ENCODE measurements around the gene KDM4B.

DNA sequence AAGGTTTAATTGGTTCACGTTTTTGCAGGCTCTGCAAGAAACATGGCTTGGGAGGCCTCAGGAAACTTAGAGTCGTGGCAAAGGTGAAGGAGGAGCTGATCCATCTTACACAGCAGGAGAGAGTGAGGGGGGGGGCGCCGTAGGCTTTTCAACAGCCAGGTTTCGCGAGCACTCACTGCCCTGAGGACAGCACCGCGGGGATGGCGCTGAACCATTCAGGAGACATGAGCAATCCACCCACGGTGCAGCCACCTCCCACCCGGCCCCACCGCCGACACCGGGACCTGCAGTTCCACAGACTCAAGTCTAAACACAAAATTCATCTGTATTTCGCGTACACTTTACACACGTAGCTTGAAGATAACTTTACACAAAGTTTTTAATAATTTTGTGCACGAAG is 73.6 kb downstream of the KDM4B start:
- TF ChIP-seq, protein P1, sequence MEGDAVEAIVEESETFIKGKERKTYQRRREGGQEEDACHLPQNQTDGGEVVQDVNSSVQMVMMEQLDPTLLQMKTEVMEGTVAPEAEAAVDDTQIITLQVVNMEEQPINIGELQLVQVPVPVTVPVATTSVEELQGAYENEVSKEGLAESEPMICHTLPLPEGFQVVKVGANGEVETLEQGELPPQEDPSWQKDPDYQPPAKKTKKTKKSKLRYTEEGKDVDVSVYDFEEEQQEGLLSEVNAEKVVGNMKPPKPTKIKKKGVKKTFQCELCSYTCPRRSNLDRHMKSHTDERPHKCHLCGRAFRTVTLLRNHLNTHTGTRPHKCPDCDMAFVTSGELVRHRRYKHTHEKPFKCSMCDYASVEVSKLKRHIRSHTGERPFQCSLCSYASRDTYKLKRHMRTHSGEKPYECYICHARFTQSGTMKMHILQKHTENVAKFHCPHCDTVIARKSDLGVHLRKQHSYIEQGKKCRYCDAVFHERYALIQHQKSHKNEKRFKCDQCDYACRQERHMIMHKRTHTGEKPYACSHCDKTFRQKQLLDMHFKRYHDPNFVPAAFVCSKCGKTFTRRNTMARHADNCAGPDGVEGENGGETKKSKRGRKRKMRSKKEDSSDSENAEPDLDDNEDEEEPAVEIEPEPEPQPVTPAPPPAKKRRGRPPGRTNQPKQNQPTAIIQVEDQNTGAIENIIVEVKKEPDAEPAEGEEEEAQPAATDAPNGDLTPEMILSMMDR (IDR thresholded peaks at IDR 0.05; ENCODE audit: low read depth, low read length, poor library complexity, severe bottlenecking): no peak
- no peak for TF ChIP-seq EZH2phosphoT487 (IDR thresholded peaks at IDR 0.05; ENCODE audit: borderline replicate concordance, low read length)
